ENCODE results near the gene VPS26C. TPM values are rescaled to one million over a fixed set of nuclear protein-coding genes. Genes with fewer than 3 reads are reported as not detected.
A peak's percentile ranks its signal among the peaks of the same experiment; 100 is the strongest.

Gene VPS26C
- total RNA-seq, 6 experiments from 2014 or later, result 40.8 to 50.0 (median 44.3) TPM

DNA sequence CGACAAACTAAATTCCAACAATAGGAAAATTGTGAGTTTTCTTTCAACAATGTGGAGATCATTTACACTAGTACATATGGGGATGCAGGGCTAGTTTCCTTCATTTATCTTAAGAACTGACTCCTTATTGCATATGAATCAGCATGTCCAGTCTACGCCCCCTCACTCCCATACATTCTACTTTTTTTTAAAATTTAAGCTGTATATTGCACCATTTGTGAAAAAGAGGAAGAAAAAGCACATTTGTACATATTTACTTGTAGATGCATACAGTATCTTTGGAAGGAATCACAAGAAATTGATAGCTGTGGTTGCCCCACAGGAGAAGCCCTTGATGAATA lies 15.9 kb downstream of the VPS26C start:
- Mint-ChIP-seq H3K27me3 (ENCODE audit: insufficient read depth) (peaks cover 2% of the 10 kb centered on the region; the same call in 1 of the 2 replicates), H3K27ac (no peak overlapping the region; the same call in 1 of the 2 replicates), H3K36me3 (ENCODE audit: low read depth) (no peaks in the 10 kb centered on the region), H3K4me1 (ENCODE audit: low read depth) (peaks cover 52% of the 10 kb centered on the region), H3K4me3 (no peak overlapping the region), H3K9me3 (no peaks in the 10 kb centered on the region)
- no peak for DNase-seq
- TF ChIP-seq, protein P1, sequence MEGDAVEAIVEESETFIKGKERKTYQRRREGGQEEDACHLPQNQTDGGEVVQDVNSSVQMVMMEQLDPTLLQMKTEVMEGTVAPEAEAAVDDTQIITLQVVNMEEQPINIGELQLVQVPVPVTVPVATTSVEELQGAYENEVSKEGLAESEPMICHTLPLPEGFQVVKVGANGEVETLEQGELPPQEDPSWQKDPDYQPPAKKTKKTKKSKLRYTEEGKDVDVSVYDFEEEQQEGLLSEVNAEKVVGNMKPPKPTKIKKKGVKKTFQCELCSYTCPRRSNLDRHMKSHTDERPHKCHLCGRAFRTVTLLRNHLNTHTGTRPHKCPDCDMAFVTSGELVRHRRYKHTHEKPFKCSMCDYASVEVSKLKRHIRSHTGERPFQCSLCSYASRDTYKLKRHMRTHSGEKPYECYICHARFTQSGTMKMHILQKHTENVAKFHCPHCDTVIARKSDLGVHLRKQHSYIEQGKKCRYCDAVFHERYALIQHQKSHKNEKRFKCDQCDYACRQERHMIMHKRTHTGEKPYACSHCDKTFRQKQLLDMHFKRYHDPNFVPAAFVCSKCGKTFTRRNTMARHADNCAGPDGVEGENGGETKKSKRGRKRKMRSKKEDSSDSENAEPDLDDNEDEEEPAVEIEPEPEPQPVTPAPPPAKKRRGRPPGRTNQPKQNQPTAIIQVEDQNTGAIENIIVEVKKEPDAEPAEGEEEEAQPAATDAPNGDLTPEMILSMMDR (IDR thresholded peaks at IDR 0.05), result no peak

DNA sequence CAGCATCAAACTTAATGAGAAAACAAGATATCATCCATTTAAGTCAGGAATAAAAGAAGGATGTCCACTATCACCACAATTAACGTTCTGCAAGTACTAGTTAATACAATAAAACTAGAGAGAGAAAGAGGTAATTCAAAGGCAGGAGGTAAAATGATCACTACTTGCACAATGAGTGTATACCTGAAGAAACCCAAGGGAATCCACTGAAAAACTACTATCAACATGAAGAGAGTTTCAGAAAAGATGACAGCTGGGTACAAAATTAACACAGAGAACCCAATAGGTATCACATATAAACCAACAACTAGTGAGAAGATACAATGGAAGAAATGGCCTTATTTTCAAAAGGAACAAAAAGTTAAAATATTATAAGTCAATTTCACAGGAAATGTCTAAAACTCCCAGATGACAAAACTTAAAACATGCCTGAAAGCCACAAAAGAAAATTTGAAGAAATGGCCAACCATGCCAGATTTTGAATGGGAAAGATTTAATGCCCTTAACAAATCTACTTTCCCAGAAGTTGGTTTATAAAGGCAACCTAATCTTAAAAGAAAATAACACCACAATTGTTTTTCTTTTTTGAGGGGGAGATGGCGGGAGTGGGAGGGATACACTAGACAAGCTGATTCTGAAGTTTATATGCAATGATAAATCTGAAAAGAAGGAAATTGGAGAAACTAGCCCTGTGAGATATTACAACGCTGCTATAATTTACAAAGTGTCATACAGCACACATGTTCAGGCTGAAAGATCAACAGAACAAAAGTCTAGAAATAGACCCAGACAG lies 17.8 kb downstream of the VPS26C start:
- TF ChIP-seq, protein P1 (IDR thresholded peaks at IDR 0.05), result no peak
- no peaks in the 10 kb centered on the region for H3K9me3 Mint-ChIP-seq
- peaks cover 51% of the 10 kb centered on the region for H3K4me1 Mint-ChIP-seq (ENCODE audit: low read depth)
- H3K27ac Mint-ChIP-seq, result peak overlapping the region; percentile 20
- no peak for DNase-seq
- no peak overlapping the region for H3K4me3 Mint-ChIP-seq
- H3K36me3 Mint-ChIP-seq (ENCODE audit: low read depth), result peaks cover 8% of the 10 kb centered on the region; the same call in 1 of the 2 replicates
- peaks cover 2% of the 10 kb centered on the region; the same call in 1 of the 2 replicates for H3K27me3 Mint-ChIP-seq (ENCODE audit: insufficient read depth)

DNA sequence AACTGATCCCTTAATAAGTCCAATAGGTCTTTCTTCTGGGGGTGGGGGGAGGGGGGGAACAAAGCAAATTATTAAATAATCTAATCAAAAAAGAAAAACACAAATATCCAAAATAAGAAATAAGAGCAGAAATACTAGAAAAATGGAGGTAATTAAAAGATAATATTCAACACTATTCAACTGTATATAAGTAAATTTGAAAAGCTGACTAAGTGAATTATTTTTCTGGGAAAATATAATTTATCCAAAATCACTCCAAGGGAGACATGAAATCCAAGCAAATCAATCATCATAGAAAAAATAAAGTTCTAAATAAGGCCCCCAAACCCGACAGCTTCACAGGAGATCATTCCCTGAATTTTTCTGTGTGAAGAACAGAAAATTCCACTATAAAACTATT lies 18.8 kb downstream of the VPS26C start:
- Mint-ChIP-seq H3K9me3 (no peaks in the 10 kb centered on the region), H3K27ac (no peak overlapping the region), H3K36me3 (ENCODE audit: low read depth) (peaks cover 9% of the 10 kb centered on the region), H3K27me3 (ENCODE audit: insufficient read depth) (peaks cover 2% of the 10 kb centered on the region; the same call in 1 of the 2 replicates), H3K4me3 (no peak overlapping the region), H3K4me1 (ENCODE audit: low read depth) (peaks cover 45% of the 10 kb centered on the region)
- DNase-seq, result no peak
- TF ChIP-seq, protein P1 (IDR thresholded peaks at IDR 0.05), result no peak

GRCh38 chr21:37245151-37245550 lies 22.0 kb downstream of the VPS26C start:
- no peak overlapping the region for H3K4me3 Mint-ChIP-seq
- no peak for DNase-seq
- H3K36me3 Mint-ChIP-seq (ENCODE audit: low read depth), result peaks cover 21% of the 10 kb centered on the region
- no peaks in the 10 kb centered on the region for H3K9me3 Mint-ChIP-seq
- peaks cover 29% of the 10 kb centered on the region for H3K4me1 Mint-ChIP-seq (ENCODE audit: low read depth)
- TF ChIP-seq, protein P1 (IDR thresholded peaks at IDR 0.05), result no peak
- H3K27me3 Mint-ChIP-seq (ENCODE audit: insufficient read depth), result no peaks in the 10 kb centered on the region
- H3K27ac Mint-ChIP-seq, result no peak overlapping the region

- no peaks in the 10 kb centered on the region for H3K9me3 Mint-ChIP-seq
- TF ChIP-seq, protein P1 (IDR thresholded peaks at IDR 0.05), result no peak
- no peak for DNase-seq
- no peak overlapping the region for H3K27ac Mint-ChIP-seq
- no peaks in the 10 kb centered on the region for H3K27me3 Mint-ChIP-seq (ENCODE audit: insufficient read depth)
- peaks cover 26% of the 10 kb centered on the region for H3K4me1 Mint-ChIP-seq (ENCODE audit: low read depth)
- H3K36me3 Mint-ChIP-seq (ENCODE audit: low read depth), result peaks cover 21% of the 10 kb centered on the region
- no peak overlapping the region for H3K4me3 Mint-ChIP-seq
These were observed 22.5 kb downstream of the VPS26C start for GRCh38 chr21:37244501-37245095.

Data from HFFc6 (cell line).